GM20000 (cell line): ENCODE data around the gene RER1.

Experiments
- DNase-seq: peaks from one replicate; pipeline ENCODE4 v3.0.0; 2012; ENCODE audit warnings: low spot score
- TF ChIP-seq, protein P1 (sequence below): IDR thresholded peaks from 2 replicates; pipeline ENCODE4 v1.5.1; 2012; ENCODE audit warnings: mild to moderate bottlenecking, control low read depth; ENCODE audit errors: extremely low read depth, missing control alignments

RER1 gene

GRCh38 chr1:2376261-2376741 lies 15.3 kb upstream of the RER1 start:
- TF ChIP-seq, protein P1, sequence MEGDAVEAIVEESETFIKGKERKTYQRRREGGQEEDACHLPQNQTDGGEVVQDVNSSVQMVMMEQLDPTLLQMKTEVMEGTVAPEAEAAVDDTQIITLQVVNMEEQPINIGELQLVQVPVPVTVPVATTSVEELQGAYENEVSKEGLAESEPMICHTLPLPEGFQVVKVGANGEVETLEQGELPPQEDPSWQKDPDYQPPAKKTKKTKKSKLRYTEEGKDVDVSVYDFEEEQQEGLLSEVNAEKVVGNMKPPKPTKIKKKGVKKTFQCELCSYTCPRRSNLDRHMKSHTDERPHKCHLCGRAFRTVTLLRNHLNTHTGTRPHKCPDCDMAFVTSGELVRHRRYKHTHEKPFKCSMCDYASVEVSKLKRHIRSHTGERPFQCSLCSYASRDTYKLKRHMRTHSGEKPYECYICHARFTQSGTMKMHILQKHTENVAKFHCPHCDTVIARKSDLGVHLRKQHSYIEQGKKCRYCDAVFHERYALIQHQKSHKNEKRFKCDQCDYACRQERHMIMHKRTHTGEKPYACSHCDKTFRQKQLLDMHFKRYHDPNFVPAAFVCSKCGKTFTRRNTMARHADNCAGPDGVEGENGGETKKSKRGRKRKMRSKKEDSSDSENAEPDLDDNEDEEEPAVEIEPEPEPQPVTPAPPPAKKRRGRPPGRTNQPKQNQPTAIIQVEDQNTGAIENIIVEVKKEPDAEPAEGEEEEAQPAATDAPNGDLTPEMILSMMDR: no peak
- no peak for DNase-seq

GRCh38 chr1:2376931-2377672 lies 14.5 kb upstream of the RER1 start:
- DNase-seq: no peak
- TF ChIP-seq, protein P1: no peak

DNA sequence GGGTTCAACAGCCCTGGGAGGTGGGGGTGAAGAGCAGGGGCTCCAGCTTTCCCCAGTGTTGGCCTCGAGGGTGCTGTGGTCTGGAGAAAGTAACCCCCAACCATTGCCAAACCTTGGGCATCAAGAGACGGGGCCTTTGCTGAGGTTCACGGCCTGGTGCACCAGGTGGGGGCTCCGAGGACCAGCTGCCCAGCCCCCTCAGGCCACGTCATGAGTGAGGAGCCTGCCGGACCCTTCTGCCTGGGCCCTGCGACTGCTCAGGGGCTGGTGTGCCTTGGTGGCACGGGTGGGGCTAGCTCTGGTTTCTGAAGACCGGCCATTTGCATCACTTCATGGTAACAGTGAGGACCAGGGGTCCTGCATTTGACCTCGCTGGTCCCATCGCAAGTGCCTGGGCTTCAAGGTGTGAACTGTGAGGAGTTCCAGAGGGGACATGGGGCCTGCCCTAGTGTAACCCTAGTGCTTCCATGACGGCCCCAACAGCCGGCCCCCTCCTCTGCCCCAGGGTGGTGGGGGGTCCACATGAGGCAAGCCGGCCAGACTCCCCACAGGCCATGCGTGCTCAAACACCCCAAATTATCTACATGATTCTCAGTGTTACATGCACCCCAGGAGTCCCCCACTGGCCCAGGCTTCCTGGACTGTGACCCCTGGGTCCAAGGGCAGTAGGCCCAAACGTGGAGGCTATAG lies 13.7 kb upstream of the RER1 start:
- TF ChIP-seq, protein P1: no peak
- no peak for DNase-seq

DNA sequence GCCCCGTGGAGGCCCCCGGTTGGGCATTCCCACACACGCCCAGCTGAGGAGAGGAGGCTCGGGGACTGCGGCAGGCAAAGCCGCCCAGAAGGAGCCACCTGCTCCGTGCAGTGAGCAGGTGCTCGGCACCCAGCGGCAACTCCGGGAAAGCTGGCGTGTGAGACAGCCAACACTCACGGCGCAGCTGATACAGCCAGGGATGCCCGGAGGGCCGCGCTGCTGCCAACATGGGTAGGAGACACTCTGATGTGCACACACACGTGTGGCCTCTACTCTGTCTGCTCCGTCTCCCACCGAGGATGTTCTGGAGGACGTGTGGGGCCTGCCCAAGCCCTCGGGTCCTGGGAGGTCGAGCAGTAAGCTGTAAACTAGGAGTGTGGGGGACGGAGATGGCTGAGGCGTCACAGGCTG lies 13.2 kb upstream of the RER1 start:
- TF ChIP-seq, protein P1: no peak
- no peak for DNase-seq

DNA sequence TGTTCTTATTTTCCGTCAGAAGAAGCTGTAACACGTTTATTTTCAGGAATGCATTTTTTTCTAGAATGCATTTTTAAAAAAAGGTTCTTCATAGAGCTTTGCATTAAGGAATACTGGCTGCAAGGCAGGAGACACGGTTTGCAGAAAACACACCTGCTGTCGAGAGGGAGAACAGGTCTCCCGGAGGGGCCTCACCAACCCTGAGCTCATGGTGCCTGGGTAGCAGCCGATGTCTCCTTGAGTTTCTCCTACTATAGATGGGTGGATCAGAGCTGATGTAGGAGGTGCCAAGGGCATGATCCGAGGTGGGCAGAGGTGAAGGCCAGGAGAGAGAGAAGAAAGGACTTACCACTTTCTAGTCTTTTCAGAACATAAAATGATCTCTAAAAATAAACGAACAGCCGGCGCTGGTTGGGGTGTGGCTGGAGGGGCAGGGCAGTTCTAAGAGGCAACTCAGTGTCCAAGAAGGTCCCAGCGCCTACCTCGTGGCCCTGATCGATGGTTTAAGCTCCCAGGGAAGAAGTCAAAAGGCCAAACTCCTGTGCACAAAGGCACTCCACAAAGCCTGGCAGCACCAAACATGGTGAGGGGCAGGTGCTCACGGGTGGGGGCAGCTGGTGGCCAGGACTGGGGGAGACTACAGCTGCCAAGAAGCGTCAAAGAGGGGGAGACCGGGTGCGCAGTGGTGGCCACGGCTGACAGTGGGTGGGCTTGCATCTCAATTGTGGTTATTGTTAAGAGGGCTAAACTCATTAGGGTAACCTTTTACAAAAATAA lies 12.5 kb upstream of the RER1 start:
- DNase-seq: no peak

GRCh38 chr1:2379733-2380404 lies 11.8 kb upstream of the RER1 start:
- TF ChIP-seq, protein P1: no peak
- DNase-seq: no peak

More for the DNA sequence above, 12.5 kb upstream of the RER1 start:
- TF ChIP-seq, protein P1: no peak
